DND-41 (cell line): ENCODE data around the gene NR4A1.

Source experiments
- ATAC-seq: fragments of 200-7000 bp; cut with Tn5 transposase; 3 replicates; pipeline ENCODE4 v1.9.1; 2021; ENCODE audit warnings: low read depth; ENCODE audit not compliant: insufficient read depth
- DNase-seq: peaks from one replicate; pipeline ENCODE4 v3.0.0-alpha.2; 2020
- H2AFZ ChIP-seq: 2 replicates; pipeline ENCODE4 v1.6.0; 2012; ENCODE audit warnings: low read depth, low read length
- H3K27ac ChIP-seq: 2 replicates; pipeline ENCODE4 v1.5.1; 2012; ENCODE audit warnings: low read length, inconsistent platforms
- H3K27me3 ChIP-seq: fragments of 200-600 bp; sonication (generic); 2 replicates; pipeline ENCODE4 v1.6.0; 2012; ENCODE audit warnings: low read length, mild to moderate bottlenecking, inconsistent platforms; ENCODE audit not compliant: insufficient read depth, poor library complexity
- H3K36me3 ChIP-seq: 2 replicates; pipeline ENCODE4 v1.5.1; 2012; ENCODE audit warnings: low read length, inconsistent platforms; ENCODE audit not compliant: insufficient read depth
- H3K4me1 ChIP-seq: 2 replicates; pipeline ENCODE4 v1.5.1; 2012; ENCODE audit warnings: mild to moderate bottlenecking, low read length; ENCODE audit not compliant: insufficient read depth
- H3K4me2 ChIP-seq: 2 replicates; pipeline ENCODE4 v1.6.0; 2012; ENCODE audit warnings: mild to moderate bottlenecking, moderate library complexity, low read length, inconsistent platforms; ENCODE audit not compliant: insufficient read depth
- H3K4me3 ChIP-seq, 2 experiments: fragments of 200-600 bp in 1 of 2; shearing (Covaris generic) in 1 of 2; 2 replicates each; pipeline ENCODE4 v1.5.1; 2012 to 2016; ENCODE audit warnings: inconsistent platforms in 2 of 2, low read length in 2 of 2, mild to moderate bottlenecking in 2 of 2, low read depth in 1 of 2, moderate library complexity in 1 of 2
- H3K79me2 ChIP-seq: 2 replicates; pipeline ENCODE4 v1.6.0; 2012; ENCODE audit warnings: low read length, inconsistent platforms; ENCODE audit not compliant: insufficient read depth
- H3K9ac ChIP-seq: 2 replicates; pipeline ENCODE4 v1.6.0; 2012; ENCODE audit warnings: low read depth, mild to moderate bottlenecking, inconsistent platforms, low read length, moderate library complexity
- H3K9me3 ChIP-seq: 2 replicates; pipeline ENCODE4 v1.5.1; 2012; ENCODE audit warnings: low read length, moderate library complexity, mild to moderate bottlenecking, inconsistent platforms; ENCODE audit not compliant: insufficient read depth, severe bottlenecking
- H4K20me1 ChIP-seq: 2 replicates; pipeline ENCODE4 v1.6.0; 2012; ENCODE audit warnings: low read length; ENCODE audit not compliant: insufficient read depth
- CTCF ChIP-seq: IDR thresholded peaks from 2 replicates; pipeline ENCODE4 v1.5.1; 2012; ENCODE audit warnings: borderline replicate concordance, low read length, moderate library complexity, mild to moderate bottlenecking; ENCODE audit not compliant: poor library complexity, severe bottlenecking; ENCODE audit errors: extremely low read depth
- EZH2 ChIP-seq: IDR thresholded peaks from 3 replicates; pipeline ENCODE4 v1.6.1; 2012; ENCODE audit warnings: borderline replicate concordance, low read depth, mild to moderate bottlenecking, moderate library complexity, low read length, inconsistent platforms; ENCODE audit not compliant: severe bottlenecking

The NR4A1 gene

GRCh38 chr12:52066346-52067080 lies 15.3 kb downstream of the NR4A1 start:
- Histone ChIP-seq H3K9me3 (no peaks in the 10 kb centered on the region), H2AFZ (no peak overlapping the region), H3K27ac (no peak overlapping the region), H3K36me3 (no peaks in the 10 kb centered on the region; the same call in 1 of the 2 replicates), H3K4me3 (no peak overlapping the region), H3K79me2 (peaks cover 17% of the 10 kb centered on the region), H3K27me3 (no peaks in the 10 kb centered on the region), H4K20me1 (peaks cover 4% of the 10 kb centered on the region; the same call in 1 of the 2 replicates), H3K4me1 (peaks cover 19% of the 10 kb centered on the region), H3K9ac (no peak overlapping the region), H3K4me2 (no peak overlapping the region)
- TF ChIP-seq CTCF, result no peak
- no peak for TF ChIP-seq EZH2
- no peak for ATAC-seq
- DNase-seq, result no peak

- no peak for TF ChIP-seq EZH2
- TF ChIP-seq CTCF, result no peak
- Histone ChIP-seq H3K9ac (no peak overlapping the region), H3K79me2 (peaks cover 22% of the 10 kb centered on the region), H3K4me2 (no peak overlapping the region), H4K20me1 (peaks cover 4% of the 10 kb centered on the region; the same call in 1 of the 2 replicates), H2AFZ (no peak overlapping the region), H3K36me3 (peaks cover 4% of the 10 kb centered on the region), H3K9me3 (no peaks in the 10 kb centered on the region), H3K27ac (no peak overlapping the region), H3K27me3 (no peaks in the 10 kb centered on the region), H3K4me3 (no peak overlapping the region), H3K4me1 (peaks cover 24% of the 10 kb centered on the region)
- ATAC-seq, result no peak
- DNase-seq, result no peak
Measured at GRCh38 chr12:52067081-52067374, 15.8 kb downstream of the NR4A1 start.

- peaks cover 46% of the 10 kb centered on the region for H3K79me2 ChIP-seq
- peak within 1 kb of the TSS; percentile 94 for H3K27ac ChIP-seq
- H3K27me3 ChIP-seq, result no peaks in the 10 kb centered on the region
- peak within 1 kb of the TSS; percentile 77 to 87 for H3K4me3 ChIP-seq
- H2AFZ ChIP-seq, result peak within 1 kb of the TSS; percentile 98
- TF ChIP-seq CTCF (peak; percentile 98), EZH2 (no peak)
- H3K9me3 ChIP-seq, result no peaks in the 10 kb centered on the region
- H3K4me1 ChIP-seq, result peaks cover 46% of the 10 kb centered on the region
- DNase-seq, result peak; percentile 90
- peak within 1 kb of the TSS; percentile 96 for H3K4me2 ChIP-seq
- H4K20me1 ChIP-seq, result peaks cover 14% of the 10 kb centered on the region; the same call in 1 of the 2 replicates
- peak; percentile 97 for ATAC-seq
- H3K36me3 ChIP-seq, result peaks cover 26% of the 10 kb centered on the region
- H3K9ac ChIP-seq, result peak within 1 kb of the TSS; percentile 75
Measured at GRCh38 chr12:52069327-52070184, 18.3 kb downstream of the NR4A1 start, which contains the start of gene ATG101. Gene ATG101 (plus strand): TSS chr12:52069978. CDS start chr12:52073651, 3,673 bp downstream.
